ENCODE measurements around the gene BAHCC1. TPM values are rescaled to one million over a fixed set of nuclear protein-coding genes. Genes with fewer than 3 reads are reported as not detected.

BAHCC1 gene
- total RNA-seq, 1 donor from 2014 or later = 22.7 TPM

GRCh38 chr17:81392909-81393654 is 2.2 kb upstream of the BAHCC1 start:
- Mint-ChIP-seq H3K9me3 (ENCODE audit: low read depth) (no peaks in the 10 kb centered on the region), H3K27ac (ENCODE audit: unreplicated experiment) (peak overlapping the region; percentile 93), H3K4me1 (ENCODE audit: low read depth) (peaks cover 57% of the 10 kb centered on the region), H3K36me3 (ENCODE audit: low read depth) (no peaks in the 10 kb centered on the region), H3K4me3 (ENCODE audit: unreplicated experiment) (peak overlapping the region; percentile 73), H3K27me3 (ENCODE audit: low read depth) (no peaks in the 10 kb centered on the region)
- peak; percentile 4 for TF ChIP-seq CTCF (IDR thresholded peaks at IDR 0.05)
- no peak for DNase-seq (ENCODE audit: low spot score)

DNA sequence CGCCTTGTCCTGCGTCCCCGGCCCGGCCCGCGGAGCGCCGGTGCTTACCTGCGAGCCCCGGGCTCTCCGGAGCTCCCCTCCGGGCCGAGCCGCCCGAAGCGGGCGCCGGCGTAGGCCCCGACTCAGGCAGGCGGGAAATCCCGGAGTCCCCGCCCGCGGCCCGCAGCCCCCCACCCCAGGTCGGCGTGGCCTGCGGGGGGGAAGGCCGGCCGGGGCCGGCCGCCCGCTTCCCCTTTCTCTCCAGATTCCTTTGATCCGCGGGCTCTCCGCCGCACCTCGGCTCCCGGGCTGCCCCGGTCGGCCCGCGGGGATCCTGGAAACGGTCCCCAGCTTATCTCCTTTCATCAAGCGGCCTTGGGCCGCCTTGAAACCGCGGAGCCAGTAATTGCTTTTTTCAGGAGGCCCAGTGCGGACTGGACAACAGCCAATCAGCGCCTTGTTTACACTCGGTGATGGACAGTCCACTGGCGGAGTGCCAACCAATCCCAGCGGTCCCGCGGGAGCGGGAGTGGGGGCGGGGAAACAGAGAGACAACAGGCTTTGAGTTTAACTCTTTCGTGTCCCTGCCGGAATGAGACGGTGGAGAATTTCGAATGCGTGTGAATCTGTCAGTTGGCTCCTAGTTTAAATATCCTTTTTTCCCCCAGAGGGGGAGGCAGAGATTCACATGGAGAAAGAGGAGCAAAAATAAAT is 1.4 kb upstream of the BAHCC1 start:
- no peaks in the 10 kb centered on the region for H3K9me3 Mint-ChIP-seq (ENCODE audit: low read depth)
- peaks cover 55% of the 10 kb centered on the region for H3K4me1 Mint-ChIP-seq (ENCODE audit: low read depth)
- H3K27ac Mint-ChIP-seq (ENCODE audit: unreplicated experiment) = peak overlapping the region; percentile 96
- H3K36me3 Mint-ChIP-seq (ENCODE audit: low read depth) = no peaks in the 10 kb centered on the region
- peak overlapping the region; percentile 71 for H3K4me3 Mint-ChIP-seq (ENCODE audit: unreplicated experiment)
- H3K27me3 Mint-ChIP-seq (ENCODE audit: low read depth) = no peaks in the 10 kb centered on the region
- TF ChIP-seq CTCF (IDR thresholded peaks at IDR 0.05) = peak; percentile 71
- peak; percentile 100 for DNase-seq (ENCODE audit: low spot score)

GRCh38 chr17:81394377-81394920 is 808 bp upstream of the BAHCC1 start:
- no peak for DNase-seq (ENCODE audit: low spot score)
- Mint-ChIP-seq H3K4me3 (ENCODE audit: unreplicated experiment) (peak overlapping the region; percentile 88), H3K9me3 (ENCODE audit: low read depth) (no peaks in the 10 kb centered on the region), H3K27me3 (ENCODE audit: low read depth) (no peaks in the 10 kb centered on the region), H3K4me1 (ENCODE audit: low read depth) (peaks cover 51% of the 10 kb centered on the region), H3K36me3 (ENCODE audit: low read depth) (no peaks in the 10 kb centered on the region), H3K27ac (ENCODE audit: unreplicated experiment) (peak overlapping the region; percentile 96)
- TF ChIP-seq CTCF (IDR thresholded peaks at IDR 0.05) = peak; percentile 59

- H3K36me3 Mint-ChIP-seq (ENCODE audit: low read depth) = no peaks in the 10 kb centered on the region
- DNase-seq (ENCODE audit: low spot score) = no peak
These were observed 482 bp downstream of the BAHCC1 start for GRCh38 chr17:81395600-81396277.

More at GRCh38 chr17:81395600-81396277, 482 bp downstream of the BAHCC1 start:
- Mint-ChIP-seq H3K27me3 (ENCODE audit: low read depth) (no peaks in the 10 kb centered on the region), H3K9me3 (ENCODE audit: low read depth) (no peaks in the 10 kb centered on the region), H3K4me1 (ENCODE audit: low read depth) (peaks cover 54% of the 10 kb centered on the region), H3K27ac (ENCODE audit: unreplicated experiment) (peak overlapping the region; percentile 96), H3K4me3 (ENCODE audit: unreplicated experiment) (peak overlapping the region; percentile 88)
- TF ChIP-seq CTCF (IDR thresholded peaks at IDR 0.05) = no peak

All from chondrocyte (in vitro differentiated cells).